Body of pancreas (tissue), 4 donors: ENCODE results near the gene KLHL25. TPM values are rescaled to one million over a fixed set of nuclear protein-coding genes. Genes with fewer than 3 reads are reported as not detected.

ENCODE experiments used
- ATAC-seq: fragments of 150-250 bp; one replicate; pipeline ENCODE4 v1.9.1; 2016
- DNase-seq, 4 donors: peaks; one replicate each; pipeline ENCODE4 v3.0.0-alpha.2; 2019
- H3K27ac ChIP-seq, 4 donors: fragments of 200-600 bp; sonication (generic); 1 replicate in 3 of 4; 2 replicates in 1 of 4; pipeline versions ENCODE4 v1.5.1 to v1.6.1; 2016 to 2019; ENCODE audit warnings: mild to moderate bottlenecking in 1 of 4, mixed read lengths in 1 of 4, moderate library complexity in 1 of 4
- H3K27me3 ChIP-seq, 2 donors: fragments of 200-600 bp; sonication (generic); one replicate each; pipeline ENCODE4 v1.6.0; 2016; ENCODE audit warnings: mild to moderate bottlenecking in 1 of 2
- H3K36me3 ChIP-seq, 2 donors: fragments of 200-600 bp; sonication (generic); replicated peaks in 1 of 2; 2 replicates each; pipeline ENCODE4 v1.5.1; 2016; ENCODE audit warnings: low read depth in 2 of 2; ENCODE audit not compliant: insufficient read depth in 1 of 2
- H3K4me1 ChIP-seq: fragments of 200-600 bp; sonication (generic); one replicate; pipeline ENCODE4 v1.6.0; 2016
- H3K4me3 ChIP-seq, 2 donors: fragments of 200-600 bp; sonication (generic); 1 replicate in 1 of 2; 2 replicates in 1 of 2; pipeline ENCODE4 v1.5.1; 2016 to 2019
- H3K9me3 ChIP-seq, 3 donors: fragments of 200-600 bp; sonication (generic); 1 replicate in 2 of 3; 2 replicates in 1 of 3; pipeline ENCODE4 v1.5.1; 2016
- POLR2A ChIP-seq, 3 donors: fragments of 450-650 bp; IDR thresholded peaks; one replicate each; pipeline ENCODE4 v1.6.1; 2016; ENCODE audit warnings: antibody characterized with exemption in 3 of 3, mild to moderate bottlenecking in 2 of 3
- WGBS, 2 donors: methylation state at CpG; one replicate each; pipeline ENCODE4 v1.1.5; 2017; 5-methylcytosine and 5-hydroxymethylcytosine counted together
- intact Hi-C: fragments of 100-400 bp; cut with DNase I; formaldehyde crosslinking; loops from one replicate; pipeline ENCODE4 v1.15.1; 2023
- total RNA-seq, 2 donors: library from RNA; depleted of rRNA; stranded (reverse); fragments of >200 nt; gene quantifications; one replicate each; pipeline ENCODE4 v1.1.0, GENCODE V29; 2016
- TF ChIP-seq, protein P1 (sequence below), 7 experiments: fragments of 450-650 bp in 4 of 7; fragments of 200-600 bp in 3 of 7; sonication (generic) in 3 of 7; IDR thresholded peaks; one replicate each; pipeline ENCODE4 v1.5.1; 2016 to 2019; ENCODE audit warnings: antibody characterized with exemption in 7 of 7

KLHL25 gene
- total RNA-seq, 2 donors from 2014 or later, result 1.3 to 7.6 TPM

DNA sequence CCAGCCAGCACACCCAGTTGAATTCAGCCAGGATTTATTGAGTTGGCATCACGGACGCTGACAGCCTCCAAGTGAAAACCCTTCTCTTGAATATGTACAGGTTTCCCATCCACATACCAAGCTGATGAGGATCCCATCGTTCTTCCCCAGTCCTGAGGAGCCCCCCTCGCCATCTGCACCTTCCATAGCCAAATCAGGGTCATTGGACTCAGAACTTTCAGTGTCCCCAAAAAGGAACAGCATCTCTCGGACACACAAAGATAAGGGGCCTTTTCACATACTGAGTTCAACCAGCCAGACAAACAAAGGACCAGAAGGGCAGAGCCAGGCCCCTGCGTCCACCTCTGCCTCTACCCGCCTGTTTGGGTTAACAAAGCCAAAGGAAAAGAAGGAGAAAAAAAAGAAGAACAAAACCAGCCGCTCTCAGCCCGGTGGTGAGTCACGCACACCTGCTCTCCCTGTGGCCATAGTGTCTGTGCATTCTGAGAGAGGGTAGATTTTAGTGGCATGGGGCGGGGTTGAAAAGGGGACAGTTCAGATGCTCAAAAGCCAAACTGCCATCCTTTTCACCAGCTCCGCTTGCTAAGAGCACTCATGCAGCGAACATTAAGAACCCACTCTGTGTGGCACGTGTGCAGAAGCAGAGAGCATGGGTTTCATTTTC lies 51.2 kb downstream of the KLHL25 start:
- TF ChIP-seq, protein P1, sequence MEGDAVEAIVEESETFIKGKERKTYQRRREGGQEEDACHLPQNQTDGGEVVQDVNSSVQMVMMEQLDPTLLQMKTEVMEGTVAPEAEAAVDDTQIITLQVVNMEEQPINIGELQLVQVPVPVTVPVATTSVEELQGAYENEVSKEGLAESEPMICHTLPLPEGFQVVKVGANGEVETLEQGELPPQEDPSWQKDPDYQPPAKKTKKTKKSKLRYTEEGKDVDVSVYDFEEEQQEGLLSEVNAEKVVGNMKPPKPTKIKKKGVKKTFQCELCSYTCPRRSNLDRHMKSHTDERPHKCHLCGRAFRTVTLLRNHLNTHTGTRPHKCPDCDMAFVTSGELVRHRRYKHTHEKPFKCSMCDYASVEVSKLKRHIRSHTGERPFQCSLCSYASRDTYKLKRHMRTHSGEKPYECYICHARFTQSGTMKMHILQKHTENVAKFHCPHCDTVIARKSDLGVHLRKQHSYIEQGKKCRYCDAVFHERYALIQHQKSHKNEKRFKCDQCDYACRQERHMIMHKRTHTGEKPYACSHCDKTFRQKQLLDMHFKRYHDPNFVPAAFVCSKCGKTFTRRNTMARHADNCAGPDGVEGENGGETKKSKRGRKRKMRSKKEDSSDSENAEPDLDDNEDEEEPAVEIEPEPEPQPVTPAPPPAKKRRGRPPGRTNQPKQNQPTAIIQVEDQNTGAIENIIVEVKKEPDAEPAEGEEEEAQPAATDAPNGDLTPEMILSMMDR (IDR thresholded peaks at IDR 0.05), result no peak
- TF ChIP-seq POLR2A (IDR thresholded peaks at IDR 0.05), result no peak
- Histone ChIP-seq H3K4me3 (no peak overlapping the region), H3K36me3 (peaks cover 22 to 60% of the 10 kb centered on the region in 2 donors), H3K4me1 (no peaks in the 10 kb centered on the region), H3K27ac (no peak overlapping the region), H3K9me3 (no peaks in the 10 kb centered on the region), H3K27me3 (no peaks in the 10 kb centered on the region)
- DNase-seq (no peak), ATAC-seq (no peak)
- intact Hi-C loops, result no loop called here
- WGBS, 2 donors, result 85 to 88% methylated on average over 14 of the region's 14 CpGs

DNA sequence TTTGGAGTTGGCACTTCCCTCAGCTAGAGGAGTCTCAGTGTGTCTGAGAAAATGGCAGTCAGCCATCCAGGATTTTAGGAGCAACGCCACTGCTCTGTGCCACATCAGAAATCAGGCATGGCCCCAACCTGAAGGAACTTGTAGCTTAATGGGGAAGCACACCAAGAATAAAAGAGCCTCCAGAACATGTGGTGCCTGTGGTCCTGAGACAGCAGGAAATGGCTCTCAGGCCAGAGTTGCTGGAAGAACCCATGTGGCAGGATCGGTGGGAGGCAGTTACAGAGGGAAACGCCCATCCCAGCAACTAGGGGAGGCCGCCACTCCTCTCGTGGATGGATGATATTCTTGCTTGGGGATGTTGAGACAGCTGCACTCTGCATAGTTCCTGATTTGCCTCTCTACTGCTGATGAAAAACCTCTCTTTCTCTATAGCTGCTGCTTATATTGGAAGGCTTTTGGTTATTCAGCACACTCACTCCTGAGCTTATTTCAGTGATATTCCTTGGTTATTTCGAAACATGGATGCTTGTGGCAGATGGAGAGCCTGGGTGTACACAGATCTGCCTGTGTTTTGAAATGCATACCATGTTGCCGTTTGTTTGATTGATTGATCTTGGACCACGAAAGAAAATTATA lies 52.4 kb downstream of the KLHL25 start:
- Histone ChIP-seq H3K36me3 (peaks cover 29 to 58% of the 10 kb centered on the region in 2 donors), H3K27me3 (no peaks in the 10 kb centered on the region), H3K27ac (no peak overlapping the region), H3K4me3 (no peak overlapping the region), H3K4me1 (no peaks in the 10 kb centered on the region), H3K9me3 (no peaks in the 10 kb centered on the region)
- TF ChIP-seq, protein P1 (IDR thresholded peaks at IDR 0.05), result no peak
- TF ChIP-seq POLR2A (IDR thresholded peaks at IDR 0.05), result no peak
- no peak for DNase-seq
- intact Hi-C loops, result no loop called here
- no peak for ATAC-seq
- 59 to 74% methylated on average over 8 of the region's 8 CpGs for WGBS, 2 donors

DNA sequence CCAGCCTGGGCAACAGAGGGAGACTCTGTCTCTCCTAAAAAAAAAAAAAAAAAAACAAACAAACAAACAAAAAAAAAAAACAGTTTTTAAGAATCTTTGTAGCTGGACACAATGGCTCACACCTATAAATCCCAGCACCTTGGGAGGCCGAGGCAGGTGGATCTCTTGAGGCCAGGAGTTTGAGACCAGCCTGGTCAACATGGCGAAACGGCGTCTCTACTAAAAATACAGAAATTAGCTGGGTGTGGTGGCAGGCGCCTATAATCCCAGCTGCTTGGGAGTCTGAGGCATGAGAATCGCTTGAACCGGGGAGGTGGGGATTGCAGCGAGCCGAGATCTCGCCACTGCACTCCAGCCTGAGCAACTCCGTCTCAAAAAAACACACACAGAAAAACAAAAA lies 53.1 kb downstream of the KLHL25 start:
- no peak overlapping the region for H3K4me3 ChIP-seq
- ATAC-seq, result no peak
- no peak overlapping the region for H3K27ac ChIP-seq

DNA sequence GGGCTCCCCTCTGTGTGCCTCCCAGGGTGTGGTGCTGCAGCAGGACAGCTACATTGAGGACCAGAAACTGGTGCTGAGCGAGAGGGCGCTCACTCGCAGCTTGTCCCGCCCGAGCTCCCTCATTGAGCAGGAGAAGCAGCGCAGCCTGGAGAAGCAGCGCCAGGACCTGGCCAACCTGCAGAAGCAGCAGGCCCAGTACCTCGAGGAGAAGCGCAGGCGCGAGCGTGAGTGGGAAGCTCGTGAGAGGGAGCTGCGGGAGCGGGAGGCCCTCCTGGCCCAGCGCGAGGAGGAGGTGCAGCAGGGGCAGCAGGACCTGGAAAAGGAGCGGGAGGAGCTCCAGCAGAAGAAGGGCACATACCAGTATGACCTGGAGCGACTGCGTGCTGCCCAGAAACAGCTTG lies 53.7 kb downstream of the KLHL25 start:
- intact Hi-C loops, result no loop called here
- WGBS, 2 donors, result 92 to 97% methylated on average over 20 of the region's 20 CpGs

More for the DNA sequence above, 53.1 kb downstream of the KLHL25 start:
- no peaks in the 10 kb centered on the region for H3K27me3 ChIP-seq
- intact Hi-C loops, result no loop called here
- no peaks in the 10 kb centered on the region for H3K4me1 ChIP-seq
- peaks cover 36 to 57% of the 10 kb centered on the region in 2 donors for H3K36me3 ChIP-seq
- H3K9me3 ChIP-seq, result no peaks in the 10 kb centered on the region
- 93 to 94% methylated on average over 11 of the region's 11 CpGs for WGBS, 2 donors
- no peak for TF ChIP-seq POLR2A (IDR thresholded peaks at IDR 0.05)
- TF ChIP-seq, protein P1 (IDR thresholded peaks at IDR 0.05), result no peak
- no peak for DNase-seq

More for the DNA sequence above, 53.7 kb downstream of the KLHL25 start:
- TF ChIP-seq, protein P1 (IDR thresholded peaks at IDR 0.05), result no peak
- TF ChIP-seq POLR2A (IDR thresholded peaks at IDR 0.05), result no peak
- Histone ChIP-seq H3K36me3 (peaks cover 39 to 60% of the 10 kb centered on the region in 2 donors), H3K27ac (no peak overlapping the region), H3K4me1 (no peaks in the 10 kb centered on the region), H3K9me3 (no peaks in the 10 kb centered on the region), H3K4me3 (no peak overlapping the region), H3K27me3 (no peaks in the 10 kb centered on the region)
- ATAC-seq, result no peak
- DNase-seq, result no peak
